ENCODE measurements around the gene TSPAN13. TPM values are rescaled to one million over a fixed set of nuclear protein-coding genes. Genes with fewer than 3 reads are reported as not detected.

TSPAN13 gene
- total RNA-seq, 1 experiment from 2014 or later, result 208 TPM

- Mint-ChIP-seq H3K4me1 (ENCODE audit: low read depth, unreplicated experiment) (peaks cover 31% of the 10 kb centered on the region), H3K9me3 (ENCODE audit: unreplicated experiment) (peaks cover 10% of the 10 kb centered on the region), H3K27me3 (ENCODE audit: insufficient read depth, unreplicated experiment) (no peaks in the 10 kb centered on the region), H3K36me3 (ENCODE audit: insufficient read depth, unreplicated experiment) (no peaks in the 10 kb centered on the region), H3K27ac (ENCODE audit: unreplicated experiment) (no peak overlapping the region), H3K4me3 (ENCODE audit: unreplicated experiment) (no peak overlapping the region)
- Histone ChIP-seq H3K36me3 (ENCODE audit: control insufficient read depth, insufficient read depth, low read length) (no peaks in the 10 kb centered on the region), H3K4me1 (peaks cover 39% of the 10 kb centered on the region), H3K27me3 (replicated peaks; ENCODE audit: control insufficient read depth, insufficient read depth, low read length) (no peaks in the 10 kb centered on the region), H3K9me3 (no peaks in the 10 kb centered on the region), H3K4me3 (ENCODE audit: low read depth, low read length) (no peak overlapping the region)
- POLR2A ChIA-PET, result no interaction called here
- CTCF ChIA-PET, result no interaction called here
- no peak for DNase-seq
- no TSS peak for BruUV-seq (replicated peaks)
- intact Hi-C loops (cut with micrococcal nuclease; ENCODE audit: unreplicated experiment), result no loop called here
- TF ChIP-seq, protein P1, sequence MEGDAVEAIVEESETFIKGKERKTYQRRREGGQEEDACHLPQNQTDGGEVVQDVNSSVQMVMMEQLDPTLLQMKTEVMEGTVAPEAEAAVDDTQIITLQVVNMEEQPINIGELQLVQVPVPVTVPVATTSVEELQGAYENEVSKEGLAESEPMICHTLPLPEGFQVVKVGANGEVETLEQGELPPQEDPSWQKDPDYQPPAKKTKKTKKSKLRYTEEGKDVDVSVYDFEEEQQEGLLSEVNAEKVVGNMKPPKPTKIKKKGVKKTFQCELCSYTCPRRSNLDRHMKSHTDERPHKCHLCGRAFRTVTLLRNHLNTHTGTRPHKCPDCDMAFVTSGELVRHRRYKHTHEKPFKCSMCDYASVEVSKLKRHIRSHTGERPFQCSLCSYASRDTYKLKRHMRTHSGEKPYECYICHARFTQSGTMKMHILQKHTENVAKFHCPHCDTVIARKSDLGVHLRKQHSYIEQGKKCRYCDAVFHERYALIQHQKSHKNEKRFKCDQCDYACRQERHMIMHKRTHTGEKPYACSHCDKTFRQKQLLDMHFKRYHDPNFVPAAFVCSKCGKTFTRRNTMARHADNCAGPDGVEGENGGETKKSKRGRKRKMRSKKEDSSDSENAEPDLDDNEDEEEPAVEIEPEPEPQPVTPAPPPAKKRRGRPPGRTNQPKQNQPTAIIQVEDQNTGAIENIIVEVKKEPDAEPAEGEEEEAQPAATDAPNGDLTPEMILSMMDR (IDR thresholded peaks at IDR 0.05; ENCODE audit: insufficient read depth in 1 of 2, low read depth in 1 of 2, low read length in 1 of 2, severe bottlenecking in 1 of 2, unreplicated experiment in 1 of 2), result no peak
Observed at GRCh38 chr7:16735020-16735419, 18.5 kb upstream of the TSPAN13 start.

DNA sequence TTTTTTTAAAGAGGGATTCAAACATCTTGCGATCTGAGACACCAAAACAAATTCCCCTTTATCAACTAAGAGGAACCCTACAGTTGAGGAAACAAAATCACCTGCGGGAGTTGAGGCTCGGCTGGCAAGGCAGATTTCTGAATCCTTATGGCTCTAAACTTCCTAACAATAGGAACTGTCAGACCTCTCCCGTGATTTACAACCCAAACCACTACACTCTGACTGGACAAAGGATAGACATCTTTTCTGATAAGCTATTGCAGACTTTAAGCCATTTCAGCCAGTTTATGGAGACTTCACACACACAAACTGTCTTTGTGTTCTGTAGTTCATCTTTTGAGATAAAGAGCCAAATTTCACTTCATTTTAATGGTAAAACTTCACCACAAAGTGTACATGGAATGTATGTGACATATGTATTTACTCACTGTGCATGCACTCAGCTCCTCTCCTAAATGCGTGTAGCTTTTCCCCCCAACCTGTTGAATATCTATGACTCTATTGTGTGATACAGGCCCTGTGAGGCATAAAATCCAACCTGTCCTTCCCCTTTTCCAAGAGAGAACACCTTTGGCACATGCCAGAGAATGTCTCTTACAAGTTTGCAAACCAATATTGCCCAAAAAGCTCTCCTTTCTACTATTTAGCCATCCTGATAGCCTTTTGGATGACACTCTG, 15.4 kb upstream of the TSPAN13 start:
- H3K4me1 Mint-ChIP-seq (ENCODE audit: low read depth, unreplicated experiment), result peaks cover 41% of the 10 kb centered on the region
- peak overlapping the region; percentile 12 for H3K4me3 Mint-ChIP-seq (ENCODE audit: unreplicated experiment)
- peaks cover 4% of the 10 kb centered on the region for H3K36me3 Mint-ChIP-seq (ENCODE audit: insufficient read depth, unreplicated experiment)
- Histone ChIP-seq H3K4me3 (ENCODE audit: low read depth, low read length) (no peak overlapping the region), H3K36me3 (ENCODE audit: control insufficient read depth, insufficient read depth, low read length) (no peaks in the 10 kb centered on the region), H3K27me3 (replicated peaks; ENCODE audit: control insufficient read depth, insufficient read depth, low read length) (no peaks in the 10 kb centered on the region), H3K4me1 (peaks cover 64% of the 10 kb centered on the region), H3K9me3 (no peaks in the 10 kb centered on the region)
- TF ChIP-seq, protein P1 (IDR thresholded peaks at IDR 0.05; ENCODE audit: insufficient read depth in 1 of 2, low read depth in 1 of 2, low read length in 1 of 2, severe bottlenecking in 1 of 2, unreplicated experiment in 1 of 2), result no peak
- H3K27ac Mint-ChIP-seq (ENCODE audit: unreplicated experiment), result peak overlapping the region; percentile 42
- ChIA-PET CTCF (no interaction called here), POLR2A (interaction anchor here (0.9 kb wide), 1 partner anchor 16 kb away, joined by 4 read pairs; no protein-coding TSS in a partner anchor)
- DNase-seq, result no peak
- H3K27me3 Mint-ChIP-seq (ENCODE audit: insufficient read depth, unreplicated experiment), result no peaks in the 10 kb centered on the region
- no TSS peak for BruUV-seq (replicated peaks)
- no peaks in the 10 kb centered on the region for H3K9me3 Mint-ChIP-seq (ENCODE audit: unreplicated experiment)
- intact Hi-C loops (cut with micrococcal nuclease; ENCODE audit: unreplicated experiment), result no loop called here

GRCh38 chr7:16739863-16740622, 13.5 kb upstream of the TSPAN13 start:
- peak; percentile 48 to 74 for DNase-seq
- H3K27me3 ChIP-seq (replicated peaks; ENCODE audit: control insufficient read depth, insufficient read depth, low read length), result no peaks in the 10 kb centered on the region
- H3K4me3 Mint-ChIP-seq (ENCODE audit: unreplicated experiment), result peak overlapping the region; percentile 34
- no peaks in the 10 kb centered on the region for H3K9me3 ChIP-seq
- BruUV-seq (replicated peaks), result no TSS peak
- ChIA-PET CTCF (interaction anchor here (1.4 kb wide), 1 partner anchor 37 kb away, joined by 4 read pairs; no protein-coding TSS in a partner anchor), POLR2A (no interaction called here)
- H3K36me3 ChIP-seq (ENCODE audit: control insufficient read depth, insufficient read depth, low read length), result no peaks in the 10 kb centered on the region
- peaks cover 40% of the 10 kb centered on the region for H3K4me1 Mint-ChIP-seq (ENCODE audit: low read depth, unreplicated experiment)
- intact Hi-C loops (cut with micrococcal nuclease; ENCODE audit: unreplicated experiment), result loop anchor here (2.0 kb wide), 1 partner anchor 21 kb away; no protein-coding TSS in a partner anchor
- no peaks in the 10 kb centered on the region for H3K9me3 Mint-ChIP-seq (ENCODE audit: unreplicated experiment)
- H3K27ac Mint-ChIP-seq (ENCODE audit: unreplicated experiment), result peak overlapping the region; percentile 80
- H3K27me3 Mint-ChIP-seq (ENCODE audit: insufficient read depth, unreplicated experiment), result no peaks in the 10 kb centered on the region
- peaks cover 71% of the 10 kb centered on the region for H3K4me1 ChIP-seq
- no peak overlapping the region for H3K4me3 ChIP-seq (ENCODE audit: low read depth, low read length)
- TF ChIP-seq, protein P1 (IDR thresholded peaks at IDR 0.05; ENCODE audit: insufficient read depth in 1 of 2, low read depth in 1 of 2, low read length in 1 of 2, severe bottlenecking in 1 of 2, unreplicated experiment in 1 of 2), result no peak
- peaks cover 4% of the 10 kb centered on the region for H3K36me3 Mint-ChIP-seq (ENCODE audit: insufficient read depth, unreplicated experiment)
